Tibial artery (tissue), 4 donors: Measurements from ENCODE around the gene TTC39C.
A peak's percentile ranks its signal among the peaks of the same experiment; 100 is the strongest.

ENCODE experiments used
- DNase-seq, 2 donors: peaks; one replicate each; pipeline ENCODE4 v3.0.0-alpha.2; 2019
- H3K27ac ChIP-seq, 2 donors: fragments of 200-600 bp; sonication (generic) in 1 of 2; 1 replicate in 1 of 2; 2 replicates in 1 of 2; pipeline ENCODE4 v1.5.1; 2018 to 2019; ENCODE audit warnings: mild to moderate bottlenecking in 1 of 2
- H3K27me3 ChIP-seq, 2 donors: fragments of 200-600 bp; sonication (generic) in 1 of 2; one replicate each; pipeline versions ENCODE4 v1.5.1 to v1.6.0; 2016 to 2019
- H3K36me3 ChIP-seq, 3 donors: fragments of 200-600 bp; sonication (generic) in 2 of 3; one replicate each; pipeline ENCODE4 v1.5.1; 2016 to 2019; ENCODE audit warnings: mild to moderate bottlenecking in 2 of 3
- H3K4me1 ChIP-seq, 4 donors: fragments of 200-600 bp; sonication (generic) in 2 of 4; 1 replicate in 3 of 4; 2 replicates in 1 of 4; pipeline ENCODE4 v1.5.1; 2016 to 2019
- H3K4me3 ChIP-seq, 2 donors: fragments of 200-600 bp; sonication (generic) in 1 of 2; 1 replicate in 1 of 2; 2 replicates in 1 of 2; pipeline ENCODE4 v1.5.1; 2018 to 2019; ENCODE audit warnings: mild to moderate bottlenecking in 2 of 2
- H3K9me3 ChIP-seq, 3 donors: fragments of 200-600 bp; sonication (generic) in 1 of 3; one replicate each; pipeline ENCODE4 v1.5.1; 2016 to 2019
- intact Hi-C: fragments of 100-400 bp; cut with DNase I; formaldehyde crosslinking; loops from one replicate; pipeline ENCODE4 v1.15.0; 2023; ENCODE audit warnings: low total_unique reads
- TF ChIP-seq, protein P1 (sequence below), 2 experiments: fragments of 200-600 bp in 1 of 2; fragments of 450-650 bp in 1 of 2; IDR thresholded peaks; one replicate each; pipeline ENCODE4 v1.5.1; 2017 to 2019; ENCODE audit warnings: antibody characterized with exemption in 2 of 2, mild to moderate bottlenecking in 1 of 2, moderate library complexity in 1 of 2

The TTC39C gene

DNA sequence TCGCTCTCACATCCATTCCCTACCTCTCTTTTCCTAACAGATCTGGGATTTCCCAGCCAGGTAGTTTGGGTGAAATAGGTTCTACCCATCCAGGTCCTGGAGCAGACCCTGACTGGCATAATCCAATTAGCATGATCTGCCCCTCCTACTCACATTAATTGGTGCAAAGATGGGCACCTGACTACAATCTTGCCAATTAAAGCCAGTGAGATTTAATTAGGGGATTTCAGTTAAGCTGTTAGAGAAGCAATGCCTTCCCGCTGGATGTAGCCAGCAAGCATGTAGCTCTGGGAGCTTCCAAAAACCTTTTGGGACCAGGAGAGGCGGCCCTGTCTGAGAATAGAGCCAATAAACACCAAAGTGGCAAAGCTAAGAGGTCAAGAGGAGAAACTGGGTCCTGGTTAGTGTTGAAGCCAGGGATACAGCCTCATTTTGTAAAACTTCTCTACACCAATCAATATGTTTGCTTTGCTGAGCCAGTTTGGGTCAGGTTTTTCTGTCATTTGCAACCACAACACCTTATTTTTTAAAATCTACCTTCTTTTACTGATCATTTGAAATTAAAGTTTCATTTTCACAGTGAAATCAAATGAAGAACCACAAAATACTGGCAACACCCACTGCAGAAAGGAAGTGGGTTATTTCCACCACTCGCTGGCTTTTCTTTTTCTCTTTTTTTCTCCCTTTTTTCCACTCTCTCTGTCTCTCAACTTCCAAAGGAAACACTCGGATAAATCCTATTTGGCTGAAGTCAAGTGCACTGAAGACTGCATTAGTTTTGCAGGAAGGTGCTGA lies 3.2 kb upstream of the TTC39C start:
- no peaks in the 10 kb centered on the region for H3K9me3 ChIP-seq
- no peak overlapping the region for H3K4me3 ChIP-seq
- no peaks in the 10 kb centered on the region for H3K27me3 ChIP-seq
- TF ChIP-seq, protein P1, sequence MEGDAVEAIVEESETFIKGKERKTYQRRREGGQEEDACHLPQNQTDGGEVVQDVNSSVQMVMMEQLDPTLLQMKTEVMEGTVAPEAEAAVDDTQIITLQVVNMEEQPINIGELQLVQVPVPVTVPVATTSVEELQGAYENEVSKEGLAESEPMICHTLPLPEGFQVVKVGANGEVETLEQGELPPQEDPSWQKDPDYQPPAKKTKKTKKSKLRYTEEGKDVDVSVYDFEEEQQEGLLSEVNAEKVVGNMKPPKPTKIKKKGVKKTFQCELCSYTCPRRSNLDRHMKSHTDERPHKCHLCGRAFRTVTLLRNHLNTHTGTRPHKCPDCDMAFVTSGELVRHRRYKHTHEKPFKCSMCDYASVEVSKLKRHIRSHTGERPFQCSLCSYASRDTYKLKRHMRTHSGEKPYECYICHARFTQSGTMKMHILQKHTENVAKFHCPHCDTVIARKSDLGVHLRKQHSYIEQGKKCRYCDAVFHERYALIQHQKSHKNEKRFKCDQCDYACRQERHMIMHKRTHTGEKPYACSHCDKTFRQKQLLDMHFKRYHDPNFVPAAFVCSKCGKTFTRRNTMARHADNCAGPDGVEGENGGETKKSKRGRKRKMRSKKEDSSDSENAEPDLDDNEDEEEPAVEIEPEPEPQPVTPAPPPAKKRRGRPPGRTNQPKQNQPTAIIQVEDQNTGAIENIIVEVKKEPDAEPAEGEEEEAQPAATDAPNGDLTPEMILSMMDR (IDR thresholded peaks at IDR 0.05): no peak
- H3K27ac ChIP-seq: no peak overlapping the region
- H3K4me1 ChIP-seq: peaks cover 0 to 19% (median 11%) of the 10 kb centered on the region in 4 donors
- intact Hi-C loops: no loop called here
- DNase-seq: no peak
- no peaks in the 10 kb centered on the region for H3K36me3 ChIP-seq

DNA sequence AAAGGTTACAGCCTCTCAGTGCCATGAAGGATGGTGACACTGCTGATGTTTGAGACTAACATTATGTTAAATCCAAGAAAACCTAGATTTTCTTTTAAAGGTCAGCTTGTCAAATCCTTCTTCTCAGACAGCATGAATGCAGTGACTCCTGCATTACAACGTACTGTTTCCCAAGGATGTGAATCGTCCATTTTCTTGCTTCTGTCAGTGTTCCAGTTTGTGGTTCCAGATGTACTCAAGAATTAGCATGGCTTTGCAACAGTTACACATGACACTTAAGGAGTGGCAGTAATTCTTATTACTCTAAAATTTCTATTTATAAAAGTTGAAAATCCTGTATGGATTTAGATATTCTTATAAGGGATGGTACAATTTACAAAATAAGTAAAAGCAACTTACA lies 1.5 kb upstream of the TTC39C start:
- TF ChIP-seq, protein P1 (IDR thresholded peaks at IDR 0.05): no peak
- intact Hi-C loops: no loop called here
- Histone ChIP-seq H3K27me3 (no peaks in the 10 kb centered on the region), H3K36me3 (no peaks in the 10 kb centered on the region), H3K4me3 (no peak overlapping the region), H3K27ac (no peak overlapping the region), H3K4me1 (peaks cover 0 to 19% (median 11%) of the 10 kb centered on the region in 4 donors), H3K9me3 (no peaks in the 10 kb centered on the region)
- DNase-seq: no peak

DNA sequence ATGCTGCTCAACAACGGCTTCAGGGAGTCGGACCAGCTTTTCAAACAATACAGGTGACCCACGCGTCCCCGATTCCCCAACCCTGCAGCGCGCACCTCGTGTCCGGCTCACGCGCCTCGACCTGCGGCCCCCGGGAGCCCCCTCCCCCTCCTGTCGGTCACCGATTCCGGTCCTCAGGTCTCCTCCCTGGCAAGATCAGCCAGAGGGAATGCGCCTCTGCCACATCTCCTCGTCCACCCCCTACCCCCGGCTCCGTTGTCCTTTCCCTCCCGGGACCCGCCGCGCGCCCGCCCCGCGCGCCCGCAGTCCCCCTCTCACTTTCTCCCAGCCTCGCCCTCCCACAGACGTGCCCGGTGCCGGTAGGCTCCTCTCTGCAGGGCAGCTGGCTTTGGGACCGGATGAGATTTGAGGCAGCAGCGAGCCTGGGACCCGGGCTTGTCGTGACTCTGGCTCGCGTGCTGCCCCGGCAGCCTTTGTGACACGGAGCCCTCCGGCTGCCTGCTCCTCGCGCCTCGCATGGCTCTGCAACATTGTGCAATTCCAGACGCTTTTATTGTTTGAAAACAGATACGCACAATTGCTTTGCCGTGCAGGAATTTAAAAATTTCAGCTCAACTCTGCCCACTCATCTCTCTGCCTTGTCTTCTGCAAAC lies 558 bp downstream of the TTC39C start:
- TF ChIP-seq, protein P1 (IDR thresholded peaks at IDR 0.05): no peak
- Histone ChIP-seq H3K9me3 (no peaks in the 10 kb centered on the region), H3K27me3 (peaks cover 0 to 3% of the 10 kb centered on the region in 2 donors), H3K4me1 (peaks cover 0 to 19% (median 11%) of the 10 kb centered on the region in 4 donors), H3K4me3 (peak overlapping the region; percentile 65 to 94), H3K36me3 (no peaks in the 10 kb centered on the region), H3K27ac (peak overlapping the region; percentile 69 to 79)
- intact Hi-C loops: no loop called here
- DNase-seq: peak; percentile 46 to 77

DNA sequence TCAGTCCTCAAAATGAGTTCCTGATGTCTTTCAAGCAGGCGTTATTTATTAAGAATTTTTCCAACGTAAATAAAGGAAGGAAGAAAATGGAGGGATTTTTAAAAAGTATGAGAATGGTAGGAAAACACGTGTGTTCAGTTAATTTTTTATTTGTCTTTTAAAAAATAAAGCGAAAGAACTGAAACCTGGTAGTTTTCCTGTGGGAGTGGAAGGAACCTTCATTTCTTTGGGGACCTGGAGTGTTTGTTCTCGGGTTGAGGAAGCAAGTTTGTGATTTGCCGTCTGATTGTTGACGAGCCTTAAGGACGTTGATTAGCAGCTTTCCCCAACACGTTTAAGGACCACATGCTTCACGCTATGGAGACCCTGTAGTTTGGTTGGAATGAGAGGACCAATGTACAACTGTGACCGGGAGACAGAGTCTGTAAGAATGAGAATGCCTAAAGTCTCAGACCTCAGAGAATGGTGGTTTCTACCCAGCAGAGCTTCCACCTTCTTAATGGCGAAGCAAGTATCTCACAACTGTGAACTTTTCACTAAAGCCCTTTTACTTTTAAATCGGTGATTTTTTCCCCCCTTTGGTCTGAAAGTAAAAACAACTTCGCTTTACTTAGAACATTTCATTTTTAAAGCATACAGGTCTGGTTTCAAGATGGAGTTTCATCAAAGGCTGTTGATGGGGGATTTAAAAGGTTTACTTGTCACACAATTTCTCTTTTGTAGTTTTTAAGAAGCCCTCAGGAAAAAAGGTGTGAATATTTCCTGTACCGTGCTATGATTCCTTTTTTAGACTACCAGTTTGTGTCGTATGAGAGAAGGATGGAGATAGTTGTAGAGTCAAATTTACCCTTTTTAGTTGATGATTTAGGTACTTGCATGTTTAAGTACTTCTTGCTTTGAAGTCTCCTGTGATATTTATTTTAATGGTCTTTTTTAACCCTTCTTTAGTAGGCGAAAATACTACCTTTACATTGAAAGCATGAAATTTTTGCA lies 1.4 kb downstream of the TTC39C start:
- no peak overlapping the region for H3K27ac ChIP-seq
- peaks cover 0 to 19% (median 11%) of the 10 kb centered on the region in 4 donors for H3K4me1 ChIP-seq
- intact Hi-C loops: no loop called here
- no peaks in the 10 kb centered on the region for H3K9me3 ChIP-seq
- peak overlapping the region; percentile 65 to 94 for H3K4me3 ChIP-seq
- TF ChIP-seq, protein P1 (IDR thresholded peaks at IDR 0.05): no peak
- no peaks in the 10 kb centered on the region for H3K36me3 ChIP-seq
- H3K27me3 ChIP-seq: peaks cover 0 to 3% of the 10 kb centered on the region in 2 donors
- no peak for DNase-seq

DNA sequence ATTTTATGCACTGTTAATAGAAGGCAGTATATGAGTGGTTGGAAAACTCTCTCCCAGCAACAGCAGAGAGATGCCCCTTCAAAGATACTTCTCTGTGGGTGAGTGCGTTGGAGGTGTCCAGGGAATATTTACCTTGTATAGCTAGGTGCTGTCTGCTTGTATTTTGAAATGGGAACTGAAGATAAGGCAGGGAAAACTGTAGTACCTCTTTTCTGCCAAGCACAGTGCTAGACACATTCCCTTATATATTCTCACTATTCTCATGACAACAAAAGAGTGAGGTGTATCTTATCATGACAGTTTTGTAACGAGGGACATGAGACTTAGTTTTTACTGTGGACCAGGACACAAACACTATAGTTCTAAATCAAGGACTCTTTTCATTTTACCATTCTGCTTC lies 2.1 kb downstream of the TTC39C start:
- Histone ChIP-seq H3K4me3 (no peak overlapping the region), H3K4me1 (peaks cover 0 to 19% (median 11%) of the 10 kb centered on the region in 4 donors), H3K27ac (no peak overlapping the region), H3K36me3 (no peaks in the 10 kb centered on the region), H3K9me3 (no peaks in the 10 kb centered on the region), H3K27me3 (peaks cover 0 to 3% of the 10 kb centered on the region in 2 donors)
- TF ChIP-seq, protein P1 (IDR thresholded peaks at IDR 0.05): peak in 1 of 2 experiments; percentile 17
- DNase-seq: no peak
- intact Hi-C loops: no loop called here
